Astrocyte (in vitro differentiated cells and primary cell): Measurements from ENCODE around the gene FMOD. TPM values are rescaled to one million over a fixed set of nuclear protein-coding genes. Genes with fewer than 3 reads are reported as not detected.

ENCODE experiments used
- DNase-seq: peaks from one replicate; pipeline ENCODE4 v3.0.0-alpha.2; 2010; ENCODE audit warnings: low read depth
- FAIRE-seq: peaks from 2 replicates; lab custom pipeline; 2011; peaks lifted over from hg19 to GRCh38; lab: Jason Lieb, UNC
- H2AFZ ChIP-seq: 2 replicates; pipeline ENCODE4 v1.6.0; 2012; ENCODE audit warnings: low read depth, low read length, inconsistent platforms
- H3K27ac ChIP-seq: 2 replicates; pipeline ENCODE4 v1.5.1; 2011; ENCODE audit warnings: low read depth, low read length, inconsistent platforms
- H3K27me3 ChIP-seq: 2 replicates; pipeline ENCODE4 v1.6.0; 2011; ENCODE audit warnings: low read length, inconsistent platforms; ENCODE audit not compliant: insufficient read depth
- H3K36me3 ChIP-seq: 2 replicates; pipeline ENCODE4 v1.5.1; 2011; ENCODE audit warnings: low read length, inconsistent platforms; ENCODE audit not compliant: insufficient read depth
- H3K4me1 ChIP-seq: 2 replicates; pipeline ENCODE4 v1.5.1; 2011; ENCODE audit warnings: low read length, inconsistent platforms; ENCODE audit not compliant: insufficient read depth
- H3K4me2 ChIP-seq: 2 replicates; pipeline ENCODE4 v1.6.0; 2012; ENCODE audit warnings: low read length, inconsistent platforms
- H3K4me3 ChIP-seq: 2 replicates; pipeline ENCODE4 v1.5.1; 2011; ENCODE audit warnings: low read depth, mild to moderate bottlenecking, low read length, inconsistent platforms; ENCODE audit not compliant: insufficient read depth
- H3K79me2 ChIP-seq: 2 replicates; pipeline ENCODE4 v1.6.0; 2012; ENCODE audit warnings: mild to moderate bottlenecking, low read length, inconsistent platforms; ENCODE audit not compliant: insufficient read depth
- H3K9ac ChIP-seq: 2 replicates; pipeline ENCODE4 v1.6.0; 2012; ENCODE audit warnings: mild to moderate bottlenecking, low read length, inconsistent platforms
- H3K9me3 ChIP-seq: 2 replicates; pipeline ENCODE4 v1.5.1; 2012; ENCODE audit warnings: low read depth, mild to moderate bottlenecking, low read length, inconsistent platforms; ENCODE audit not compliant: insufficient read depth
- H4K20me1 ChIP-seq: 2 replicates; pipeline ENCODE4 v1.6.0; 2012; ENCODE audit warnings: low read length, inconsistent platforms; ENCODE audit not compliant: insufficient read depth
- H3K27ac Mint-ChIP-seq: one replicate; pipeline ENCODE4 v1.8.0; 2021; ENCODE audit warnings: mild to moderate bottlenecking, mixed read lengths; ENCODE audit not compliant: unreplicated experiment
- H3K27me3 Mint-ChIP-seq: one replicate; pipeline ENCODE4 v1.8.0; 2021; ENCODE audit warnings: low read depth, mixed read lengths; ENCODE audit not compliant: unreplicated experiment
- H3K36me3 Mint-ChIP-seq: one replicate; pipeline ENCODE4 v1.8.0; 2021; ENCODE audit warnings: low read depth, mixed read lengths; ENCODE audit not compliant: unreplicated experiment
- H3K4me1 Mint-ChIP-seq: one replicate; pipeline ENCODE4 v1.8.0; 2021; ENCODE audit warnings: low read depth, mixed read lengths; ENCODE audit not compliant: unreplicated experiment
- H3K4me3 Mint-ChIP-seq: one replicate; pipeline ENCODE4 v1.8.0; 2021; ENCODE audit warnings: mild to moderate bottlenecking, moderate library complexity, mixed read lengths; ENCODE audit not compliant: unreplicated experiment
- H3K9me3 Mint-ChIP-seq: one replicate; pipeline ENCODE4 v1.8.0; 2021; ENCODE audit warnings: mild to moderate bottlenecking, mixed read lengths; ENCODE audit not compliant: unreplicated experiment
- EZH2 ChIP-seq: IDR thresholded peaks from 2 replicates; pipeline ENCODE4 v1.6.1; 2012; ENCODE audit warnings: mild to moderate bottlenecking, low read length, inconsistent platforms; ENCODE audit not compliant: insufficient read depth
- total RNA-seq: library from RNA; stranded (reverse); gene quantifications from 2 replicates; pipeline ENCODE4 v1.2.1, GENCODE V29; 2021
- TF ChIP-seq, protein P1 (sequence below): IDR thresholded peaks from 2 replicates; pipeline ENCODE4 v1.5.1; 2011; ENCODE audit warnings: low read depth, mild to moderate bottlenecking, inconsistent platforms, low read length, moderate library complexity; ENCODE audit not compliant: insufficient read depth

The FMOD gene
- total RNA-seq, 1 donor from 2014 or later = not detected

DNA sequence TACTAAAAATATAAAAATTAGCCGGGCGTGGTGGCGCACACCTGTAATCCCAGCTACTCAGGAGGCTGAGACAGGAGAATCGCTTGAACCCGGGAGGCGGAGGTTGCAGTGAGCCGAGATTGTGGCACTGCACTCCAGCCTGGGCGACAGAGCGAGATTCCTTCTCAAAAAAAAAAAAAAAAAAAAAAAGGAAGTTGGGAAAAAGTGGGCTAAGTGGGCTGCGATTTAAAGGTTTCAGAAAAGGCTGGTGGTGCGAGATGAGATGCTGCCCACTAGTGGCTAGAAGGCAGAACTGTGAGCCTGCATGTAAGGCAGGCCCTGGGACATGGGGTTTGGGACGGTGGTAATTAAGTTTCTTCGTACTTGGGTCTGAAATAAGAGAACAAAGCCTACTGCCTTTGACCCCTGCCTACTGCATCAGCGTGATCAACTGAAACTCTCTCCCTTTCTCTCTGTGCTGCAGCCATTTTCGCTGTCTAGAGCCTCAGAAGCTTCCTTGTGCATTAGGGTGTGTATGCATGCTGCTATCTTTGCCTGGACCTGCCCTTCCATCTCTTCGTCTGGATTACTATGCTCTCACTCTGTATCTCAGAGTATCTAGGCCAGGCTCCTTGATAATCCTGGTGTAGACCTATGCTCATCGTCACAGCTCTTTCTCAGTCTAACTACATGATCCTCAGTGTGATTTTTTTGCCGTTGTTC is 12.4 kb downstream of the FMOD start:
- FAIRE-seq = no peak
- H3K9me3 ChIP-seq = no peaks in the 10 kb centered on the region
- no peak overlapping the region for H3K4me3 ChIP-seq
- TF ChIP-seq, protein P1, sequence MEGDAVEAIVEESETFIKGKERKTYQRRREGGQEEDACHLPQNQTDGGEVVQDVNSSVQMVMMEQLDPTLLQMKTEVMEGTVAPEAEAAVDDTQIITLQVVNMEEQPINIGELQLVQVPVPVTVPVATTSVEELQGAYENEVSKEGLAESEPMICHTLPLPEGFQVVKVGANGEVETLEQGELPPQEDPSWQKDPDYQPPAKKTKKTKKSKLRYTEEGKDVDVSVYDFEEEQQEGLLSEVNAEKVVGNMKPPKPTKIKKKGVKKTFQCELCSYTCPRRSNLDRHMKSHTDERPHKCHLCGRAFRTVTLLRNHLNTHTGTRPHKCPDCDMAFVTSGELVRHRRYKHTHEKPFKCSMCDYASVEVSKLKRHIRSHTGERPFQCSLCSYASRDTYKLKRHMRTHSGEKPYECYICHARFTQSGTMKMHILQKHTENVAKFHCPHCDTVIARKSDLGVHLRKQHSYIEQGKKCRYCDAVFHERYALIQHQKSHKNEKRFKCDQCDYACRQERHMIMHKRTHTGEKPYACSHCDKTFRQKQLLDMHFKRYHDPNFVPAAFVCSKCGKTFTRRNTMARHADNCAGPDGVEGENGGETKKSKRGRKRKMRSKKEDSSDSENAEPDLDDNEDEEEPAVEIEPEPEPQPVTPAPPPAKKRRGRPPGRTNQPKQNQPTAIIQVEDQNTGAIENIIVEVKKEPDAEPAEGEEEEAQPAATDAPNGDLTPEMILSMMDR = peak; percentile 95
- no peak for TF ChIP-seq EZH2
- no peak overlapping the region for H2AFZ ChIP-seq
- peaks cover 43% of the 10 kb centered on the region for H3K27me3 Mint-ChIP-seq
- H3K79me2 ChIP-seq = no peaks in the 10 kb centered on the region
- H4K20me1 ChIP-seq = no peaks in the 10 kb centered on the region
- no peak for DNase-seq
- H3K27ac Mint-ChIP-seq = no peak overlapping the region
- no peaks in the 10 kb centered on the region for H3K36me3 ChIP-seq
- no peak overlapping the region for H3K4me3 Mint-ChIP-seq
- H3K9ac ChIP-seq = no peak overlapping the region
- H3K27ac ChIP-seq = no peak overlapping the region
- no peaks in the 10 kb centered on the region for H3K4me1 Mint-ChIP-seq
- peaks cover 35% of the 10 kb centered on the region for H3K27me3 ChIP-seq
- no peaks in the 10 kb centered on the region for H3K36me3 Mint-ChIP-seq
- H3K9me3 Mint-ChIP-seq = no peaks in the 10 kb centered on the region
- H3K4me1 ChIP-seq = no peaks in the 10 kb centered on the region
- no peak overlapping the region for H3K4me2 ChIP-seq

DNA sequence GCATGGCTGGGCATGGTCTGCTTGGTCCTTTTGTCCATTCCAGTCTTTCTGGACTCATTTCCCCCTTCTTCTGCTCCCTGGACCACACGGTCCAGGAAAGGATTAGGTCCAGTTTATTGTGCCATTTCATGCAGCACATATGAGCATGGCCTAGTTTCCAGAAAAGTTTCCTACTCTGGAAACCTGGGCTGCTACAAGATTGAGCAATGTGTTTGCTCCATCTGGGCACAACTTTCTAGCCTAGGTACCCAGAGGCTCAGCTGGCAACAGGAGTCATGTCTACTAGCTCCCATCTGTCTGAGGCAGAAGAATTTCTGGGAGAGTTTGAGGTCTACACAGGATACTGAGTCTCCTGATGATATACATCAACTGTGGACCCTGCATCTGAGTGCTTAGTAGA is 14.8 kb downstream of the FMOD start:
- no peak for FAIRE-seq

DNA sequence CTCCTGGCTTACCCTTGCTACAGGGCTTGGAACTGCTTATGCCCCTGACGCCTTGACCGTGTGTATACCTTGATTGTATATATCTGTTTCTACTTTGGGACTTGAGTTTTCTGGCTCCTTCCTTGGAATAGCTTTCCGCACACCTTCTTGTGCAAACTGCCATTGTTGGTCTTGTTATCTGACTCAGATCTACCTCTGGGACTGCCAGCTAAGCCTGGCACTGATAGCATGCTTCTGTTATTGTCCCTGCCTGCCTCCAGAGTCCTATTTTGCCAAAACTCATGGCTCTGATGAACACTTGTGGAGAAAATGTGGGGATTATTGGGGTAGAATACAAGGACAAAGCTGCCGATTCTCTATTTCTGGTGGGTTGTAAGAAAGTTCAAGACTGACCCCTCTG is 15.4 kb downstream of the FMOD start:
- H4K20me1 ChIP-seq = no peaks in the 10 kb centered on the region
- Mint-ChIP-seq H3K36me3 (no peaks in the 10 kb centered on the region), H3K4me1 (no peaks in the 10 kb centered on the region), H3K27ac (no peak overlapping the region), H3K27me3 (peaks cover 25% of the 10 kb centered on the region), H3K9me3 (no peaks in the 10 kb centered on the region), H3K4me3 (no peak overlapping the region)
- peak overlapping the region; percentile 33 for H2AFZ ChIP-seq
- TF ChIP-seq EZH2 = no peak
- TF ChIP-seq, protein P1 = no peak
- H3K4me3 ChIP-seq = no peak overlapping the region
- H3K27me3 ChIP-seq = peaks cover 13% of the 10 kb centered on the region
- FAIRE-seq (no peak), DNase-seq (no peak)
- no peak overlapping the region for H3K4me2 ChIP-seq
- no peaks in the 10 kb centered on the region for H3K9me3 ChIP-seq
- H3K36me3 ChIP-seq = no peaks in the 10 kb centered on the region
- H3K79me2 ChIP-seq = no peaks in the 10 kb centered on the region
- H3K9ac ChIP-seq = no peak overlapping the region
- no peaks in the 10 kb centered on the region for H3K4me1 ChIP-seq
- no peak overlapping the region for H3K27ac ChIP-seq

More for the DNA sequence above, 14.8 kb downstream of the FMOD start:
- TF ChIP-seq EZH2 = no peak
- TF ChIP-seq, protein P1 = no peak
- Histone ChIP-seq H3K79me2 (no peaks in the 10 kb centered on the region), H3K9me3 (no peaks in the 10 kb centered on the region), H3K9ac (no peak overlapping the region), H3K27me3 (peaks cover 19% of the 10 kb centered on the region), H4K20me1 (no peaks in the 10 kb centered on the region), H3K4me3 (no peak overlapping the region), H2AFZ (no peak overlapping the region), H3K36me3 (no peaks in the 10 kb centered on the region), H3K4me2 (no peak overlapping the region), H3K4me1 (no peaks in the 10 kb centered on the region), H3K27ac (no peak overlapping the region)
- Mint-ChIP-seq H3K4me1 (no peaks in the 10 kb centered on the region), H3K36me3 (no peaks in the 10 kb centered on the region), H3K27ac (no peak overlapping the region), H3K27me3 (peaks cover 31% of the 10 kb centered on the region), H3K4me3 (no peak overlapping the region), H3K9me3 (no peaks in the 10 kb centered on the region)
- DNase-seq = no peak
